ENCODE results near the gene FYB2. TPM values are rescaled to one million over a fixed set of nuclear protein-coding genes. Genes with fewer than 3 reads are reported as not detected.
"Not testable (repeated sequence)": the region's sequence is repeated elsewhere in the genome, so short reads cannot be mapped to it uniquely, and the experiment has no call there.

FYB2 gene
- total RNA-seq, 1 donor from 2014 or later: not detected

DNA sequence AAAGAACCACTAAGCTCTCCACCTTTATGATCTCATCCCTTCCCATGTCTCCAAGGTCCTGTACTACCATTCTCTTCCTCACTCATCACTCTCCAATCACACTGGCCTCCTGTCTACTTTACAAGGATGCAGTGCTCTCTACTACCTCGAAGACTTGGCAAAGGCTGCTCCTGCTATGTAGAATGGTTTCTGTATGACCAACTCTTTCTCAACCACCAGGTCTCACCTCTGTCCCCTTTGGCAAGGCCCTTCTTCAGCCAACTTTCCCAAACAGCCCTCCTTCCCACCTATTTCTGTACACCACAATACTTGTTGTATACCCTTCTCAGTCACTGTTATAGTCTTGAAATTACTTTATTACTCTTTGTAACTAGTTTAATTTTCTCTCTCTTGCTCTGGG lies 41.2 kb downstream of the FYB2 start:
- H3K9me3 Mint-ChIP-seq (ENCODE audit: unreplicated experiment): no peaks in the 10 kb centered on the region
- H3K4me1 Mint-ChIP-seq (ENCODE audit: unreplicated experiment): no peaks in the 10 kb centered on the region
- H3K27me3 Mint-ChIP-seq (ENCODE audit: unreplicated experiment): peaks cover 5% of the 10 kb centered on the region
- no peak overlapping the region for H3K4me3 Mint-ChIP-seq (ENCODE audit: unreplicated experiment)
- TF ChIP-seq, protein P1, sequence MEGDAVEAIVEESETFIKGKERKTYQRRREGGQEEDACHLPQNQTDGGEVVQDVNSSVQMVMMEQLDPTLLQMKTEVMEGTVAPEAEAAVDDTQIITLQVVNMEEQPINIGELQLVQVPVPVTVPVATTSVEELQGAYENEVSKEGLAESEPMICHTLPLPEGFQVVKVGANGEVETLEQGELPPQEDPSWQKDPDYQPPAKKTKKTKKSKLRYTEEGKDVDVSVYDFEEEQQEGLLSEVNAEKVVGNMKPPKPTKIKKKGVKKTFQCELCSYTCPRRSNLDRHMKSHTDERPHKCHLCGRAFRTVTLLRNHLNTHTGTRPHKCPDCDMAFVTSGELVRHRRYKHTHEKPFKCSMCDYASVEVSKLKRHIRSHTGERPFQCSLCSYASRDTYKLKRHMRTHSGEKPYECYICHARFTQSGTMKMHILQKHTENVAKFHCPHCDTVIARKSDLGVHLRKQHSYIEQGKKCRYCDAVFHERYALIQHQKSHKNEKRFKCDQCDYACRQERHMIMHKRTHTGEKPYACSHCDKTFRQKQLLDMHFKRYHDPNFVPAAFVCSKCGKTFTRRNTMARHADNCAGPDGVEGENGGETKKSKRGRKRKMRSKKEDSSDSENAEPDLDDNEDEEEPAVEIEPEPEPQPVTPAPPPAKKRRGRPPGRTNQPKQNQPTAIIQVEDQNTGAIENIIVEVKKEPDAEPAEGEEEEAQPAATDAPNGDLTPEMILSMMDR (IDR thresholded peaks at IDR 0.05): no peak
- DNase-seq (ENCODE audit: extremely low spot score, unreplicated experiment): no peak
- H3K27ac Mint-ChIP-seq (ENCODE audit: unreplicated experiment): no peak overlapping the region
- no peaks in the 10 kb centered on the region for H3K36me3 Mint-ChIP-seq (ENCODE audit: unreplicated experiment)

DNA sequence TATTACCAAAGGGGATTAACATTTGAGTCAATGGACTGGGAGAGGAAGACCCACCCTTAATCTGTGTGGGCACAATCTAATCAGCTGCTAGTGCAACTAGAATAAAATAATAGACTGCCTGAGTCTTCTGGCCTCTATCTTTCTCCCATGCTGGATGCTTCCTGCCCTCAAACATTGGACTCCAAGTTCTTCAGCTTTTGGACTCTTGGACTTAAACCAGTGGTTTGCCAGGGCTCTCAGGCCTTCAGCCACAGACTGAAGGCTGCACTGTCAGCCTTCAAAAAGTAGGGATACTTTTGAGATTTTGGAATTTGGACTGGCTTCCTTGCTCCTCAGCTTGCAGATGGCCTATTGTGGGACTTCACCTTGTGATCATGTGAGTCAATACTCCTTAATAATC lies 44.5 kb downstream of the FYB2 start:
- not testable (repeated sequence) for H3K27ac Mint-ChIP-seq (ENCODE audit: unreplicated experiment); H3K4me1 Mint-ChIP-seq (ENCODE audit: unreplicated experiment); H3K4me3 Mint-ChIP-seq (ENCODE audit: unreplicated experiment); DNase-seq (ENCODE audit: extremely low spot score, unreplicated experiment); H3K36me3 Mint-ChIP-seq (ENCODE audit: unreplicated experiment); H3K9me3 Mint-ChIP-seq (ENCODE audit: unreplicated experiment)
- peaks cover 21% of the 10 kb centered on the region for H3K27me3 Mint-ChIP-seq (ENCODE audit: unreplicated experiment)

DNA sequence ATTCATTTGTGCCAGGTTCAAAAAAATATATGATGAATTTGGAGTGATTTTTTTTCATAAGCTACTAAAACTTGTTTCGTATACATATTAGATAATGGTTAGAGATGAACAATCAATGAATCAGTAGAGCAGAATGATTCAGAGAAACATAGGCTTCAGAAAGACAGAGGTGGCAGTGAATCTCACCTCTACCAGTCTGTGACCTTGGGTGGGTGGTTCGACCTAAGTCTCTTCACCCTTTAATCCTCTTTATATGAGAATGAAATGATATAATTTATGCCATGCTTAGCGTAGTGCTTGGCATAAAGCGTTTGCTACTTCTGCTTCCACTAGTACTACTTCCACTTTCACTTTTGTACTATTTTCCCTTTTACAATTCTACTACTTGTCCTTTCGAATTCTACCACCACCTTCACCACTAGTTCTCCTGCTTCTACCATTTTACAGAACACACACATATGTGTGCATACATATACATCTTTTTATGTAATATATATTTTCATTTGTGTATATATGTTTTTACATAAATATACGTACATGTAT lies 45.1 kb downstream of the FYB2 start:
- Mint-ChIP-seq H3K9me3 (ENCODE audit: unreplicated experiment) (no peaks in the 10 kb centered on the region), H3K27ac (ENCODE audit: unreplicated experiment) (no peak overlapping the region), H3K4me1 (ENCODE audit: unreplicated experiment) (no peaks in the 10 kb centered on the region)

DNA sequence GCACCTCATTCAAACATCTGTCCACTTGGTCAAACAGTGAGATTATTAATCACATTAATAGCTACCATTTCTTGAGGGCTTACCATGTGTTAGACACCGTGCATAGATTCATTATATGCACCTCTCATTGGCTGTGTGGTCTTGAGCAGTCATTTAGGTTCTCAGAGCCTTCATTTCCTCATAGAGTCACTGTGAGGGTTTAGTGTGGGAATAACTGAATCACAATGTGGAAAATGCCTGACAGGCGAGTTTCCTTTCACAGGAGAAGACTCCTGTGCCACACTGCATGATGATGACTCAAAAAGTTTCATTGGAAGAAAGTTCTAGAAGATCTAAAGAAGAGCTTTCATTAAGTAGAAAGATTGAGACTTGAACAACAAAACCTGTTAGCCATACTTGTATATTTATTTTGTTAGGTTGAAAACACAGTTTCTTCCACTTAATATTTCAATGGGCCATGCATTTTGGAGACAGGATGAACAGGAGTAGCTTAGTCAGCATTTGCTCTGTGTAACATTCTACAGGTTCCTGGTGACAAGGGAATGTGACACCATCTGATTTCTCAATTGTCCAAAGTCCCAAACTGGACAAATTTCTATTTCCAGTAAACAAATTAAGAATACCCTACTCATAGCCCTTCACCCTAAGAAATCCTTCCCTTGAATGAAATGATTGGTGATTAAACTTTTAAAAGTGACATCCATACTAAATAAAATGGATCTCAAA lies 45.7 kb downstream of the FYB2 start:
- no peak overlapping the region for H3K27ac Mint-ChIP-seq (ENCODE audit: unreplicated experiment)
- no peak overlapping the region for H3K4me3 Mint-ChIP-seq (ENCODE audit: unreplicated experiment)
- H3K9me3 Mint-ChIP-seq (ENCODE audit: unreplicated experiment): no peaks in the 10 kb centered on the region
- DNase-seq (ENCODE audit: extremely low spot score, unreplicated experiment): no peak
- H3K36me3 Mint-ChIP-seq (ENCODE audit: unreplicated experiment): no peaks in the 10 kb centered on the region
- peaks cover 27% of the 10 kb centered on the region for H3K27me3 Mint-ChIP-seq (ENCODE audit: unreplicated experiment)
- no peaks in the 10 kb centered on the region for H3K4me1 Mint-ChIP-seq (ENCODE audit: unreplicated experiment)
- TF ChIP-seq, protein P1 (IDR thresholded peaks at IDR 0.05): no peak

More for the DNA sequence above, 45.1 kb downstream of the FYB2 start:
- no peak overlapping the region for H3K4me3 Mint-ChIP-seq (ENCODE audit: unreplicated experiment)
- TF ChIP-seq, protein P1 (IDR thresholded peaks at IDR 0.05): no peak
- no peaks in the 10 kb centered on the region for H3K36me3 Mint-ChIP-seq (ENCODE audit: unreplicated experiment)
- no peak for DNase-seq (ENCODE audit: extremely low spot score, unreplicated experiment)
- H3K27me3 Mint-ChIP-seq (ENCODE audit: unreplicated experiment): peaks cover 23% of the 10 kb centered on the region

DNA sequence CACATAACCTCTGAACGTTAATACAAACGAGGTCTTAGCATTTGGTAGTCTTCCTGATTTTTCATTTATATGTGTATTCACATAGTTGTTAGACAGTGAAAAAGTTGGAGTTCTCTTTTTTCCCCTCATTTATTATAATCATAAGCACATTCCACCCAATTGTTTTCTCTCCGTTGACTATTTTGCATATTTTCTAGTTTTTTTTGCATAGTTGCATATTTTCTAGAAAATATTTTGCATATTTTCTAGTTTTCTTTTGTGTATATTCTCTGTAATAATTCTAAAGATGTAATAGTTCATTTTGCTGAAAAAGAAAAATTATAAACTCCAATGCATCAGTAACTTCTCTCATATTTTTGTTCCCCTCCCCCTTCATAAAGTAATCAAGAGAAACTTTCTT lies 47.5 kb downstream of the FYB2 start:
- Mint-ChIP-seq H3K9me3 (ENCODE audit: unreplicated experiment) (no peaks in the 10 kb centered on the region), H3K4me3 (ENCODE audit: unreplicated experiment) (no peak overlapping the region), H3K27ac (ENCODE audit: unreplicated experiment) (no peak overlapping the region), H3K27me3 (ENCODE audit: unreplicated experiment) (peaks cover 37% of the 10 kb centered on the region), H3K4me1 (ENCODE audit: unreplicated experiment) (no peaks in the 10 kb centered on the region), H3K36me3 (ENCODE audit: unreplicated experiment) (no peaks in the 10 kb centered on the region)
- TF ChIP-seq, protein P1 (IDR thresholded peaks at IDR 0.05): no peak
- no peak for DNase-seq (ENCODE audit: extremely low spot score, unreplicated experiment)
